ENCODE results near the gene NPEPPS. TPM values are rescaled to one million over a fixed set of nuclear protein-coding genes. Genes with fewer than 3 reads are reported as not detected.

Gene NPEPPS
- total RNA-seq, 1 experiment from 2014 or later: 117 TPM

DNA sequence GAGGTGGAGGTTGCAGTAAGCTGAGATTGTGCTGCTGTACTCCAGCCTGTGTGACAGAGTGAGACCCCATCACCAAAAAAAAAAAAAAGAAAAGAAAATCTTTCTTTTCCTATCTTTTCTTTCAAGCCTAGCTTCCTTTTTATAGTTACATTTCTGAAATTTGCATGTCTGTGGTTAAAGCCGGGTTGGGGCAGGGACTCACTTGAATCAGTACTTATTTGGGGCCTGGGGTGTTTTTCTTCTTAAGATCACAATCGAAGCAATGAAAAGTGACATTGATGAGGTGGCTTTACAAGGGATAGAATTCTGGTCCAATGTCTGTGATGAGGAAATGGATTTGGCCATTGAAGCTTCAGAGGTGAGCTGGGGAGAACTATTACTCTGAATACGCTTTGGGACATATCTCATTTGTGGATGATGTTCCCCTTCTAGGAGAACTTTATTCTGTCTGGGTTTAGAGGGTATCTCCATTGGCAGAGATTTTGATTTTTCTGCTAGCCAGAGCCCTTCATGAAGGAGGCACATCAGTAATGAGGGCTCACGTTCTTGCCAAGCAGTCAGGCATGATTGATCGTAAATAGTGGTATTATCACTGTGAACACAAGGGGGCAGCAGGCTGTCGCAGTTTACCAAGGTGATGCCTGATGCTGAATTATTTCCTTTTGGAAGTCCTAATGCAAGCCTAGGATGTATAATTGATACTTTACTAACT is 133.2 kb downstream of the NPEPPS start:
- H3K18ac ChIP-seq (ENCODE audit: insufficient read length, low read depth, low read length): no peak overlapping the region
- peaks cover 3% of the 10 kb centered on the region for H3K4me1 ChIP-seq (ENCODE audit: insufficient read depth, low read length)
- Mint-ChIP-seq H3K36me3 (ENCODE audit: insufficient read depth in 1 of 3, low read depth in 3 of 3) (peaks cover 56 to 92% (median 90%) of the 10 kb centered on the region in 3 experiments; a peak in 6 of 7 replicates), H3K27me3 (ENCODE audit: low read depth) (no peaks in the 10 kb centered on the region), H3K4me1 (peaks cover 14 to 18% of the 10 kb centered on the region in 2 experiments), H3K27ac (peak overlapping the region in 2 of 3 experiments; percentile 1 to 95; a peak in 2 of 7 replicates), H3K9me3 (no peaks in the 10 kb centered on the region), H3K4me3 (peak overlapping the region; percentile 37 to 62; a peak in 2 of 5 replicates)
- WGBS (ENCODE audit: extremely low coverage, insufficient read length, low lambda C conversion rate): no CpG with 5 or more reads among the region's 6 CpGs
- H3K9ac ChIP-seq (ENCODE audit: extremely low read depth, insufficient read length, low read length): no peak overlapping the region
- H3K9me3 ChIP-seq (ENCODE audit: control insufficient read depth, low read depth, low read length): no peaks in the 10 kb centered on the region
- no peak overlapping the region for H3T11ph ChIP-seq (ENCODE audit: low read length)
- no peaks in the 10 kb centered on the region for H3K27me3 ChIP-seq (ENCODE audit: insufficient read depth, low read length)
- H4K8ac ChIP-seq (replicated peaks; ENCODE audit: insufficient read length, low read depth, low read length): no peak overlapping the region
- H4K5ac ChIP-seq (ENCODE audit: insufficient read length, low read depth, low read length): no peak overlapping the region
- H2BK12ac ChIP-seq (ENCODE audit: insufficient read length, low read depth, low read length): no peak overlapping the region
- peaks cover 5% of the 10 kb centered on the region for H3K79me1 ChIP-seq (ENCODE audit: insufficient read depth, low read depth, low read length, poor library complexity, severe bottlenecking)
- no peak overlapping the region for H2BK20ac ChIP-seq (ENCODE audit: low read depth, low read length, poor library complexity, severe bottlenecking)
- DNase-seq: peak; percentile 79
- peak; percentile 86 for TF ChIP-seq CTCF (conservative IDR thresholded peaks at IDR 0.05)
- H3K4ac ChIP-seq (ENCODE audit: low read depth, low read length): no peak overlapping the region
- H2BK15ac ChIP-seq (ENCODE audit: low read depth, low read length): no peak overlapping the region
- no peak overlapping the region for H2BK5ac ChIP-seq (ENCODE audit: insufficient read length, low read length)
- no peaks in the 10 kb centered on the region for H3K23me2 ChIP-seq (ENCODE audit: insufficient read length, low read depth, low read length, poor library complexity, severe bottlenecking)
- H4K20me1 ChIP-seq (ENCODE audit: control insufficient read depth, insufficient read depth, insufficient read length): no peaks in the 10 kb centered on the region
- H3K79me2 ChIP-seq (ENCODE audit: insufficient read depth, low read length): 0 out of 2 replicates have a peak, but pooled peaks cover 2% of the 10 kb centered on the region
- H3K23ac ChIP-seq (ENCODE audit: insufficient read length, low read depth, low read length): no peak overlapping the region
- H3K56ac ChIP-seq (ENCODE audit: insufficient read length, low read depth, low read length): no peak overlapping the region
- no peak overlapping the region for H2AK5ac ChIP-seq (ENCODE audit: insufficient read length, low read length)
- no peak overlapping the region for H2AFZ ChIP-seq (ENCODE audit: low read length)
- no peak overlapping the region for H2BK120ac ChIP-seq (ENCODE audit: low read depth, low read length, poor library complexity, severe bottlenecking)
- H3K4me2 ChIP-seq (ENCODE audit: insufficient read depth, insufficient read length, low read length): no peak overlapping the region
- no peak overlapping the region for H3K14ac ChIP-seq (ENCODE audit: insufficient read depth, low read length)
- no peak overlapping the region for H3K27ac ChIP-seq (ENCODE audit: insufficient read length, low read depth, low read length)
- no peak overlapping the region for H4K91ac ChIP-seq (ENCODE audit: insufficient read length, low read depth, low read length)
